ENCODE data around the gene PRKCE.

Gene PRKCE

GRCh38 chr2:46230677-46231425, 579.4 kb downstream of the PRKCE start:
- H3K9me3 ChIP-seq (ENCODE audit: control insufficient read depth in 1 of 2, low read length in 2 of 2): no peaks in the 10 kb centered on the region
- H3K27ac ChIP-seq (ENCODE audit: low read length): no peak overlapping the region
- H3K36me3 ChIP-seq (ENCODE audit: control insufficient read depth in 1 of 2, insufficient read depth in 2 of 2, low read length in 2 of 2): no peaks in the 10 kb centered on the region
- H3K27me3 ChIP-seq (ENCODE audit: low read depth, low read length): no peaks in the 10 kb centered on the region
- H3K4me1 ChIP-seq (ENCODE audit: control insufficient read depth in 1 of 2, insufficient read depth in 2 of 2, low read length in 2 of 2): no peaks in the 10 kb centered on the region
- no peak overlapping the region for H3K4me3 ChIP-seq (ENCODE audit: low read depth in 1 of 2, low read length in 2 of 2)

GRCh38 chr2:46231721-46232120, 580.2 kb downstream of the PRKCE start:
- H3K9me3 ChIP-seq (ENCODE audit: control insufficient read depth in 1 of 2, low read length in 2 of 2): no peaks in the 10 kb centered on the region
- no peaks in the 10 kb centered on the region for H3K36me3 ChIP-seq (ENCODE audit: control insufficient read depth in 1 of 2, insufficient read depth in 2 of 2, low read length in 2 of 2)
- H3K27ac ChIP-seq (ENCODE audit: low read length): no peak overlapping the region
- H3K4me1 ChIP-seq (ENCODE audit: control insufficient read depth in 1 of 2, insufficient read depth in 2 of 2, low read length in 2 of 2): no peaks in the 10 kb centered on the region
- H3K27me3 ChIP-seq (ENCODE audit: low read depth, low read length): no peaks in the 10 kb centered on the region
- H3K4me3 ChIP-seq (ENCODE audit: low read depth in 1 of 2, low read length in 2 of 2): no peak overlapping the region

GRCh38 chr2:46232860-46233259, 581.4 kb downstream of the PRKCE start:
- Histone ChIP-seq H3K4me1 (ENCODE audit: control insufficient read depth in 1 of 2, insufficient read depth in 2 of 2, low read length in 2 of 2) (no peaks in the 10 kb centered on the region), H3K4me3 (ENCODE audit: low read depth in 1 of 2, low read length in 2 of 2) (no peak overlapping the region), H3K9me3 (ENCODE audit: control insufficient read depth in 1 of 2, low read length in 2 of 2) (no peaks in the 10 kb centered on the region), H3K27ac (ENCODE audit: low read length) (no peak overlapping the region), H3K27me3 (ENCODE audit: low read depth, low read length) (no peaks in the 10 kb centered on the region), H3K36me3 (ENCODE audit: control insufficient read depth in 1 of 2, insufficient read depth in 2 of 2, low read length in 2 of 2) (no peaks in the 10 kb centered on the region)

GRCh38 chr2:46236006-46236875, 584.8 kb downstream of the PRKCE start:
- Histone ChIP-seq H3K27me3 (ENCODE audit: low read depth, low read length) (no peaks in the 10 kb centered on the region), H3K4me3 (ENCODE audit: low read depth in 1 of 2, low read length in 2 of 2) (no peak overlapping the region), H3K27ac (ENCODE audit: low read length) (no peak overlapping the region), H3K4me1 (ENCODE audit: control insufficient read depth in 1 of 2, insufficient read depth in 2 of 2, low read length in 2 of 2) (no peaks in the 10 kb centered on the region), H3K36me3 (ENCODE audit: control insufficient read depth in 1 of 2, insufficient read depth in 2 of 2, low read length in 2 of 2) (no peaks in the 10 kb centered on the region), H3K9me3 (ENCODE audit: control insufficient read depth in 1 of 2, low read length in 2 of 2) (no peaks in the 10 kb centered on the region)

- H3K9me3 ChIP-seq (ENCODE audit: control insufficient read depth in 1 of 2, low read length in 2 of 2): no peaks in the 10 kb centered on the region
- no peak overlapping the region for H3K4me3 ChIP-seq (ENCODE audit: low read depth in 1 of 2, low read length in 2 of 2)
- no peaks in the 10 kb centered on the region for H3K4me1 ChIP-seq (ENCODE audit: control insufficient read depth in 1 of 2, insufficient read depth in 2 of 2, low read length in 2 of 2)
- no peaks in the 10 kb centered on the region for H3K27me3 ChIP-seq (ENCODE audit: low read depth, low read length)
- H3K36me3 ChIP-seq (ENCODE audit: control insufficient read depth in 1 of 2, insufficient read depth in 2 of 2, low read length in 2 of 2): no peaks in the 10 kb centered on the region
- no peak overlapping the region for H3K27ac ChIP-seq (ENCODE audit: low read length)
Observed at GRCh38 chr2:46236876-46237859, 585.7 kb downstream of the PRKCE start.
